ENCODE data around the gene HNF4A.

DNA sequence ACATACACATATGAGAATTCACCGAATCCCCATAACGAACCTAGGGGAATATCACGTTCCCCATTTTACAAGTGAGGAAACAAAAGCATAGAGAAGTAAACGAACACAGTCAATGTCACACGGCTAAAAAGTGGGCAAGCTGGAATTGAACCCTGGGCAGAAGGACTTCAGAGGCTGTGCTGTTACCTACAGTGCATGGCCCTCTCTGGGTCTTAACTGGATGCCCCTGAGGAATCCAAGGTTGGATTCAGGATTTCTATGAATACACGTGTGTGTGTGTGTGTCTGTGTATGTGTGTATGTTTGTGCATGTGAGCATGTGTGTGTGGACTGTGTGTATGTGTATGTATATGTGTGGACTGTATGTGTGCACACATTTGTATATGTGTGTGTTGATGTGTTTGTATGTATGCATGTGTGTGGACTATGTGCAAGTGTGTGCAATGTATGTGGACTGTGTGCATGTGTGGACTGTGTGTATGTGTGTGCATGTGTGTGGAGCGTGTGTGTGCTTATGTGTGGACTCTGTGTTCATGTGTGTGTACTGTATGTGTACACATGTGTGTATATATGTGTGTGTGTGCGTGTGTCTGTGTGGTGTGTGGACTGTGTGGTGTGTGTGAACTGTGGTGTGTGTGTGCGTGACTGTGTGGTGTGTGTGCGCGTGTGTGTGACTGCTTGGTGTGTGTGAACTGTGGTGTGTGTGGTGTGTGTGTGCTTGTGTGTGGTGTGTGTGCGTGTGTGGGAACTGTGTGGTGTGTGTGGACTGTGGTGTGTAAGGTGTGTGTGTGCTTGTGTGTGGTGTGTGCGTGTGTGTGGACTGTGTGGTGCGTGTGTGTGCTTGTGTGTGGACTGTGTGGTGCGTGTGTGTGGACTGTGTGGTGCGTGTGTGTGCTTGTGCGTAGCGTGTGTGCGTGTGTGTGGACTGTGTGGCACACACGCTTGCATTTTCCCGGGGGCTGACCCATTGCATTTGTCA, 49.0 kb downstream of the HNF4A start:
- TF ChIP-seq ZNF121 (CRISPR knock-in tag; IDR thresholded peaks at IDR 0.05) (no peak), NFYB (CRISPR knock-in tag; conservative IDR thresholded peaks at IDR 0.05; ENCODE audit: low read depth) (no peak), JUN (CRISPR knock-in tag; IDR thresholded peaks at IDR 0.05) (no peak), TP53 (CRISPR knock-in tag; IDR thresholded peaks at IDR 0.05) (no peak), NR2C2 (CRISPR knock-in tag; IDR thresholded peaks at IDR 0.05) (no peak), TEAD4 (CRISPR knock-in tag; IDR thresholded peaks at IDR 0.05) (no peak), E2F1 (CRISPR knock-in tag; IDR thresholded peaks at IDR 0.05) (no peak), SMAD3 (CRISPR knock-in tag; IDR thresholded peaks at IDR 0.05; ENCODE audit: borderline replicate concordance) (no peak), ETV6 (CRISPR knock-in tag; IDR thresholded peaks at IDR 0.05) (no peak)
- TF ChIP-seq, protein P1, sequence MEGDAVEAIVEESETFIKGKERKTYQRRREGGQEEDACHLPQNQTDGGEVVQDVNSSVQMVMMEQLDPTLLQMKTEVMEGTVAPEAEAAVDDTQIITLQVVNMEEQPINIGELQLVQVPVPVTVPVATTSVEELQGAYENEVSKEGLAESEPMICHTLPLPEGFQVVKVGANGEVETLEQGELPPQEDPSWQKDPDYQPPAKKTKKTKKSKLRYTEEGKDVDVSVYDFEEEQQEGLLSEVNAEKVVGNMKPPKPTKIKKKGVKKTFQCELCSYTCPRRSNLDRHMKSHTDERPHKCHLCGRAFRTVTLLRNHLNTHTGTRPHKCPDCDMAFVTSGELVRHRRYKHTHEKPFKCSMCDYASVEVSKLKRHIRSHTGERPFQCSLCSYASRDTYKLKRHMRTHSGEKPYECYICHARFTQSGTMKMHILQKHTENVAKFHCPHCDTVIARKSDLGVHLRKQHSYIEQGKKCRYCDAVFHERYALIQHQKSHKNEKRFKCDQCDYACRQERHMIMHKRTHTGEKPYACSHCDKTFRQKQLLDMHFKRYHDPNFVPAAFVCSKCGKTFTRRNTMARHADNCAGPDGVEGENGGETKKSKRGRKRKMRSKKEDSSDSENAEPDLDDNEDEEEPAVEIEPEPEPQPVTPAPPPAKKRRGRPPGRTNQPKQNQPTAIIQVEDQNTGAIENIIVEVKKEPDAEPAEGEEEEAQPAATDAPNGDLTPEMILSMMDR (IDR thresholded peaks at IDR 0.05): no peak
- TF ChIP-seq, protein P2, sequence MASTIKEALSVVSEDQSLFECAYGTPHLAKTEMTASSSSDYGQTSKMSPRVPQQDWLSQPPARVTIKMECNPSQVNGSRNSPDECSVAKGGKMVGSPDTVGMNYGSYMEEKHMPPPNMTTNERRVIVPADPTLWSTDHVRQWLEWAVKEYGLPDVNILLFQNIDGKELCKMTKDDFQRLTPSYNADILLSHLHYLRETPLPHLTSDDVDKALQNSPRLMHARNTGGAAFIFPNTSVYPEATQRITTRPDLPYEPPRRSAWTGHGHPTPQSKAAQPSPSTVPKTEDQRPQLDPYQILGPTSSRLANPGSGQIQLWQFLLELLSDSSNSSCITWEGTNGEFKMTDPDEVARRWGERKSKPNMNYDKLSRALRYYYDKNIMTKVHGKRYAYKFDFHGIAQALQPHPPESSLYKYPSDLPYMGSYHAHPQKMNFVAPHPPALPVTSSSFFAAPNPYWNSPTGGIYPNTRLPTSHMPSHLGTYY (CRISPR knock-in tag; IDR thresholded peaks at IDR 0.05): no peak
- TF ChIP-seq, protein P3, sequence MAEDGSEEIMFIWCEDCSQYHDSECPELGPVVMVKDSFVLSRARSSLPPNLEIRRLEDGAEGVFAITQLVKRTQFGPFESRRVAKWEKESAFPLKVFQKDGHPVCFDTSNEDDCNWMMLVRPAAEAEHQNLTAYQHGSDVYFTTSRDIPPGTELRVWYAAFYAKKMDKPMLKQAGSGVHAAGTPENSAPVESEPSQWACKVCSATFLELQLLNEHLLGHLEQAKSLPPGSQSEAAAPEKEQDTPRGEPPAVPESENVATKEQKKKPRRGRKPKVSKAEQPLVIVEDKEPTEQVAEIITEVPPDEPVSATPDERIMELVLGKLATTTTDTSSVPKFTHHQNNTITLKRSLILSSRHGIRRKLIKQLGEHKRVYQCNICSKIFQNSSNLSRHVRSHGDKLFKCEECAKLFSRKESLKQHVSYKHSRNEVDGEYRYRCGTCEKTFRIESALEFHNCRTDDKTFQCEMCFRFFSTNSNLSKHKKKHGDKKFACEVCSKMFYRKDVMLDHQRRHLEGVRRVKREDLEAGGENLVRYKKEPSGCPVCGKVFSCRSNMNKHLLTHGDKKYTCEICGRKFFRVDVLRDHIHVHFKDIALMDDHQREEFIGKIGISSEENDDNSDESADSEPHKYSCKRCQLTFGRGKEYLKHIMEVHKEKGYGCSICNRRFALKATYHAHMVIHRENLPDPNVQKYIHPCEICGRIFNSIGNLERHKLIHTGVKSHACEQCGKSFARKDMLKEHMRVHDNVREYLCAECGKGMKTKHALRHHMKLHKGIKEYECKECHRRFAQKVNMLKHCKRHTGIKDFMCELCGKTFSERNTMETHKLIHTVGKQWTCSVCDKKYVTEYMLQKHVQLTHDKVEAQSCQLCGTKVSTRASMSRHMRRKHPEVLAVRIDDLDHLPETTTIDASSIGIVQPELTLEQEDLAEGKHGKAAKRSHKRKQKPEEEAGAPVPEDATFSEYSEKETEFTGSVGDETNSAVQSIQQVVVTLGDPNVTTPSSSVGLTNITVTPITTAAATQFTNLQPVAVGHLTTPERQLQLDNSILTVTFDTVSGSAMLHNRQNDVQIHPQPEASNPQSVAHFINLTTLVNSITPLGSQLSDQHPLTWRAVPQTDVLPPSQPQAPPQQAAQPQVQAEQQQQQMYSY (CRISPR knock-in tag; IDR thresholded peaks at IDR 0.05): no peak
